Keratinocyte (primary cell): ENCODE measurements around the gene FRY.

Source experiments
- CTCF ChIP-seq, 3 experiments: IDR thresholded peaks in 1 of 3; conservative IDR thresholded peaks in 1 of 3; optimal IDR thresholded peaks in 1 of 3; 2 replicates in 2 of 3; 3 replicates in 1 of 3; pipeline versions ENCODE3 to v1.5.1; 2011; ENCODE audit warnings: low read length in 3 of 3, mild to moderate bottlenecking in 3 of 3, moderate library complexity in 2 of 3, control low read depth in 1 of 3, inconsistent platforms in 1 of 3; ENCODE audit not compliant: insufficient read depth in 2 of 3; ENCODE audit errors: extremely low read depth in 1 of 3
- EZH2 ChIP-seq: IDR thresholded peaks from one replicate; pipeline ENCODE4 v1.6.1; 2012; ENCODE audit warnings: inconsistent platforms, mild to moderate bottlenecking, low read length, moderate library complexity

GRCh38 chr13:32229443-32229842, 197.9 kb downstream of the FRY start:
- TF ChIP-seq CTCF (optimal IDR thresholded peaks at IDR 0.05 in 1 of 3, IDR thresholded peaks at IDR 0.05 in 1 of 3, conservative IDR thresholded peaks at IDR 0.05 in 1 of 3; ENCODE audit: extremely low read depth in 1 of 3, insufficient read depth in 2 of 3, low read length in 3 of 3), result no peak
- TF ChIP-seq EZH2, result no peak
